HG03280 (cell line): ENCODE results near the gene PDE11A.
A peak's percentile ranks its signal among the peaks of the same experiment; 100 is the strongest.

ENCODE experiments used
- ATAC-seq: cut with Tn5 transposase; IDR thresholded peaks from one replicate; pipeline ENCODE4 v1.9.1; 2021; ENCODE audit warnings: mild to moderate bottlenecking, moderate library complexity; ENCODE audit not compliant: unreplicated experiment

Gene PDE11A

GRCh38 chr2:177929662-177930522 is 142.7 kb downstream of the PDE11A start:
- no peak for ATAC-seq

GRCh38 chr2:177923323-177923722 is 149.3 kb downstream of the PDE11A start:
- no peak for ATAC-seq

DNA sequence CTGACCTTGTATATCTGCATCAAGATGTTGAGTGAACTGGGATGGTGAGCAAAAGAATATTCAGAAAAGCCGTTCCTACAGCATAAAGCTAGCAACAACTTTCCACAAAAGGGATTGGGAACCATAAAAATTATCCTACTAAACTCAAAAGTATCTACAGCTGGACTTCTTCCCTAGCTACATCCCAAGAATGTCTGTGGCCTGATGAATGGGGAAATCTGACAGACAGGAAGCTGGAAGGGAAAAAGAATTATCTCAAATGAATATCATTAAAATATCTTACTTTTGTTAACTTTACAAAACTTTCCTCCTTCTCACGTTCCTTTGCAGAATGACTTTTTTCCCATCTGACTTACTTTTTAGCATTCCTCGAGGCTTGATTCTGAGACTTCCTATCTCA is 150.9 kb downstream of the PDE11A start:
- no peak for ATAC-seq

GRCh38 chr2:177917169-177917568 is 155.4 kb downstream of the PDE11A start:
- no peak for ATAC-seq

DNA sequence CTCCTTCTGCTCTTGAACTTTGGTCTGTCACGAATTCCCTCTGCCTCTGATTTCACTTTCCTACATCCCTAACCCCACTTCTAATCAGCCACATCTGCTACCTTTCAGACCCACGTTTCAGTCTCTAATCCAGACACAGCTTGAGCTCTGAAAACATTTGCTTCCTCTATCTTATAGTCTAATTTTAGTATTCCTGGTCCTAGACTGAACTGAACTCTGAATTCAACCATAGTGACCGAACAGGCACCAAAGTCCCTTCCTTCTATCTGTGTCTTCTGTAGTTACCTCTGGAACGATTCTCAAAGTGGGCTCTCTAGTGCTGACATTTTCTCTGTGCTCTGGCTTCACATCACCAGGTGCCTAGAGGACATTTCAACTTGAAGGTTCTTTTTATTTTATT is 156.2 kb downstream of the PDE11A start:
- ATAC-seq = no peak

DNA sequence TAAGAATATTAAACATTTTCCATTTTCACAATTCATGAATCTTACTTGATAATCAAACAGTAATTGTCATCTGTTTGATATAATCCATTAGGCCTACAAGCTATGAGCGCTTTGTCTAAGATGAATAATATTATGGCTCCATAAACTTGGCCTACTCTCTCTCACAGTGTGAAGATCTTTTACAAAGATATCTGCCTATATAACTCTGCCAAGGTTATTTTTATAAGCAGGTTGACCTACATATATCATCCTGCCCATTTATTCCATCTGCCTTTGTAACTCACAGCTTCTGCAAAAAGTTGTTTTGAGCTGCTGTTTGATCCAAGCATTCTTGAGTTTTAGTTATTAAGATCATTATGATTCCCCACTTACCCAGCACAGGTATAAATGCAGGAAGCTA is 158.3 kb downstream of the PDE11A start:
- ATAC-seq = no peak

DNA sequence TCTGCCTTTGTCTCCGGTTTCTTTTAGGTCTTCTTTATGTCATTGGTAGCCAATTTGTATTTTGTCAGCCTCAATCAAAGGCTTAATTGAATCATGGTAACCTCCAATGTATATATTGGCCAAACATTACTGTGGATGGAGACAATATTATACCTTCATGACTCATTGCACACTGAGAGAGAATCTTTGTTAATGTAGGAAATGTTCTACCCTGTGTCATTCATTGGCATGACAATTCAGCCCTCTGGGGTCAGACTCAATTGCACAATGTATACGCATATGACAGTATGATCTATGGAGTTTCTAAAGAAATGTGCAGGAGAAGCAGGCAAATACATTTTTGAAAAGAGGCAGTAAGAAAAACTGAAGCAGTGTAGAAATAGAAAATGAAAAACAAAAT is 162.6 kb downstream of the PDE11A start:
- ATAC-seq = no peak

DNA sequence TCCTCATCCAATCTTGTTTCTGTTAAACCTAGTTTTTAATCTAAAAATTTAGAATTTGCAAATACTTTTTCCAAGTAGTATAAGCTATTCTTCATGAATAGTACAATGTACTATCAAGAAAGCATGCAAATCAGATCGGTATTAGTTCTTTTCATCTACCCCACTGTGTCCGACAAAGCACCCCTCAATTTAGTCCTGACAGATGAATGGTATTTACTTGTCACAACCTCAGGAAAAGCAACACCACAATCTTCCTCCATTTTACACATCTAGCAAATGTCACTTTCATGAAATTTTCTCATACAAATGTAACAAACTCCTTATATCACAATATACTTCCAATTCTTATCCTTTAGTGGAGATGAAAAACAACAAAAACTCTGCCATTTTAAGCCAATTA is 163.8 kb downstream of the PDE11A start:
- ATAC-seq = no peak

DNA sequence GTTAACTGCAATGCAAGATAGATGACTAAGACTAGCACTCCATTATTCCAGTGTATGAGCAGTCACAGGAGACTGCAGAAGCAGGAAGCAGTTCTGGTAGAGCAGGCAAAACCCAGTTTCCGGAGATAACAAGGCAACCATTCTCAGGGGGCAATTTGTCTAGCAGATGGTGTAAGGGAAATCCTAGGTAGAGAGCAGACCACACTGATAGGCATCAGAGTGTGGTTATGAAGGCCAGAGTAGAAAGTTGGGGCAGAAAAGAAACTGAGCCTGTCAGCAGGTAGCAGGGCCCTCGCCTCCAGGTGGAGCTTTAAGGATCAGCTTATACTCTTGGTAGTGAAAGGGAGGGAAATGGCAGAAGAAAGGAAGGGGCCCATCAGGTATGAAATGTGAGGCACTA is 164.4 kb downstream of the PDE11A start:
- ATAC-seq = no peak

GRCh38 chr2:177906041-177906718 is 166.4 kb downstream of the PDE11A start:
- peak; percentile 90 for ATAC-seq

- ATAC-seq = peak; percentile 4
These were observed 166.9 kb downstream of the PDE11A start for GRCh38 chr2:177905640-177906039.

DNA sequence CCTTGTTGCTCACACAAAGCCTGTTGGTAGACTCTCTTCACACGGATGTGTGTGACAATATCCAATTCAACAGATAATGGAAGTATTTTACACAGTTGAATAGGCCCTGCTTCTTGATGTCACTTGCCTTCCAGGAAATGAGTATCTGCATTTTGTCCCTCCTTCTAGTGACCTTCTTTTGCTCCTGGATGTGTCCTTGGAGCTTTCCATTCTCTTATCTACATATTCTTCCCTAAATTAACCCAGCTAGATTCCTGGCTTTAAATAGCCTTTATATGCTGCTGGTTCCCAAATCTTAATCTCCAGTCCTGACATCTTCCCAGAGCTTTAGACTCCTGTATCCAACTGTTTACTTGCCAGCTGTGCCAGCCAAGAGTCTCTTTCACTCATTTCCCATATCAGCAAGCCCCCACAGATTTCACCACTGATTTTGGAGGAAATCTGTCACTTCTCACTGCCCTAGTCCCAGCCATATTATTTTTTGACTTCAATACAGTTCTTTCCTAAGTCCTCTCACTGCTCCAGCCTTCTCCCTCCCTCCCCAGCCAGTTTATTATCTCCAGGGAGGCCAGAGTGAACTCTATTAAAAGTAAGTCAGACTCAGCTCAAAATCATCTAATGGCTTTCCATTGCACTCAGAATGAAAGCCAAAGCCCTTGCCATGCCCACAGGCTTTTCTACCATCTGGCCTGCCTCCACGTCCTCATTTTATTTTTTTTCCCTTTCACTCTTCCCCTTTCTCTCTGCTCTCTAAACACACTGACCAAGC is 170.0 kb downstream of the PDE11A start:
- ATAC-seq = no peak

DNA sequence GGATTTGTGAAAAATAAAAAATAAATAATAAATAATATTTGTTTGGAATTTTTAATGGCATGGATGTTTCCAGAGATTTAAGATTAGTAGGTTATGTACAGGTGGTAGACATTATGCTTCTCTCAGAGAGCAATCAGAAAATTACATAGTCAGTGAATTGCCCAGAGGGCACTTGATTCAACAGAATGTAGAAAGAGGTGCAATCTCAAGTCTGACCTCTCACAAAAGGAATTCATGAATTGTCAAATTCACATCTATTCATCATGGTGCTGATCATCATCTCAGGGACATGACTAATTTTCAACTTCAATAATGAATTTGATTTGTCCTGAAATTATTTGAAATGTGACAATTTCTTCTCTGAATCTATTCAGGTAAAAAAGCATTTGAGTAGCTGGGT is 172.5 kb downstream of the PDE11A start:
- ATAC-seq = no peak

GRCh38 chr2:177897278-177897677 is 175.3 kb downstream of the PDE11A start:
- no peak for ATAC-seq

DNA sequence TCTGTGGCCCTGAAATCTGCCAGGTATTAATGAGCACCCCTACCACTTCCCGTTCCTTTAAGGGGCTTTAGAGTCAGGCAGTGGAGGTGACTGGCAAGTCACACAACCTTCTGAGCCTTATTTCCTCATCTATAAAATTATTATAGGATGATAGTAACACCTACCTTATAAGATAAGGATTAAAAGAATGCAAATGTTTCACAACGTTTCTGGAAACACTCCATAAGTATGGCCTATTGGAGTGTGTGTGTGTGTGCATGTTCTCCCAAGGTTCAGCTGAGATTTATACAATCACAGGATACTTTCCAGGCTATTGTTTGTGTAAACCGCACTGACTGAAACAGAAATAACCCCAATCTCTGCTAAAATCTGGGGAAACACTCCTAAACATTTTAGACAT is 176.0 kb downstream of the PDE11A start:
- no peak for ATAC-seq

GRCh38 chr2:177894546-177894945 is 178.0 kb downstream of the PDE11A start:
- ATAC-seq = no peak

GRCh38 chr2:177893880-177894279 is 178.7 kb downstream of the PDE11A start:
- ATAC-seq = no peak

GRCh38 chr2:177891533-177891932 is 181.0 kb downstream of the PDE11A start:
- ATAC-seq = no peak

GRCh38 chr2:177889818-177890460 is 182.6 kb downstream of the PDE11A start:
- ATAC-seq = no peak

DNA sequence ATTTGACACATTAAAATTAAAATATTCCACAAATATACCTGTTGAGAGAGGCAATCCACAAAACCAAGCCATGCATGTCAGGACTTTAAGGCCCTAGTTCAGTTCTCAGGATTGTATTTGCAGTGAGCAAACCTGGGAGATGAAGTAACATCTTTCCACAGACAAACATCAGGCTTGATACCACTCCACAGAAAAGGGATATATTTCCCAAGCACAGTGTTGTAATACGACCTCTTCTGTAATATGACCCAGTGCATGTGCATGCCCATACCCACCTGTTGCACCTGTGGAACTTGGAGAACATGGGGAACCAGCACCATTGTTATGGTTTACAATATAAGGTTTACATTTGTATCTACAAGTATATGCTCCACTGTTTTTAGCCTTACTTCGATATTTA is 184.0 kb downstream of the PDE11A start:
- ATAC-seq = no peak

- no peak for ATAC-seq
These were observed 184.9 kb downstream of the PDE11A start for GRCh38 chr2:177887722-177888121.
